K562 (cell line): ENCODE measurements around the gene IRS4. TPM values are rescaled to one million over a fixed set of nuclear protein-coding genes. Genes with fewer than 3 reads are reported as not detected.

Experiments
- ATAC-seq: fragments of 200-7000 bp; cut with Tn5 transposase; 3 replicates; pipeline ENCODE4 v1.9.1; 2020; ENCODE audit warnings: moderate library complexity
- BruUV-seq: library from RNA; stranded (reverse); fragments of 400-500 nt; replicated peaks from 2 replicates; lab custom pipeline; 2021; lab: Mats Ljungman, UMichigan
- CTCF ChIA-PET: fragments of 300-600 bp; formaldehyde crosslinking; extraction: SDS; loops from one replicate; lab custom pipeline; 2021; ENCODE audit warnings: low intra/inter-chr PET ratio; lab: Yijun Ruan, JAX
- POLR2A ChIA-PET: fragments of 300-600, 350-650 bp; sonication (Branson Sonifier 250); formaldehyde crosslinking; extraction: SDS; loops from one replicate; lab custom pipeline; 2021; ENCODE audit warnings: antibody characterized with exemption, inconsistent platforms; lab: Yijun Ruan, JAX
- DNase-seq, 4 experiments: peaks; one replicate each; pipeline versions ENCODE4 v3.0.0 to v3.0.0-alpha.2; 2011 to 2018; ENCODE audit warnings: low spot score in 3 of 4, mixed read lengths in 3 of 4; ENCODE audit errors: extremely low read depth in 1 of 4
- FAIRE-seq: peaks from 2 replicates; lab custom pipeline; 2011; peaks lifted over from hg19 to GRCh38; lab: Jason Lieb, UNC
- H2AFZ ChIP-seq: 2 replicates; pipeline ENCODE4 v1.6.0; 2011; ENCODE audit warnings: low read depth, low read length, control low read depth, inconsistent platforms
- H3K27ac ChIP-seq: fragments of 200-600 bp; 3 replicates; pipeline ENCODE4 v1.8.0; 2011; ENCODE audit warnings: low read depth, mild to moderate bottlenecking, control low read depth, inconsistent platforms, low read length, moderate library complexity, mixed read lengths; ENCODE audit errors: extremely low read depth
- H3K27me3 ChIP-seq, 2 experiments: fragments of 300-600 bp in 1 of 2; 2 replicates in 1 of 2; 3 replicates in 1 of 2; pipeline versions ENCODE4 v1.6.0 to v1.8.0; 2011; ENCODE audit warnings: inconsistent platforms in 2 of 2, low read length in 2 of 2, mild to moderate bottlenecking in 1 of 2, mixed read lengths in 1 of 2, moderate library complexity in 1 of 2; ENCODE audit not compliant: control insufficient read depth in 2 of 2, insufficient read depth in 2 of 2
- H3K36me3 ChIP-seq: fragments of 300-600 bp; 3 replicates; pipeline ENCODE4 v1.8.0; 2011; ENCODE audit warnings: mild to moderate bottlenecking, low read length, inconsistent platforms; ENCODE audit not compliant: control insufficient read depth, insufficient read depth
- H3K4me1 ChIP-seq, 2 experiments: fragments of 200-600 bp in 1 of 2; replicated peaks in 1 of 2; 2 replicates in 1 of 2; 3 replicates in 1 of 2; pipeline versions ENCODE4 v1.5.1 to v1.8.0; 2011; ENCODE audit warnings: inconsistent platforms in 2 of 2, low read length in 2 of 2, mild to moderate bottlenecking in 1 of 2, mixed read lengths in 1 of 2, moderate library complexity in 1 of 2; ENCODE audit not compliant: control insufficient read depth in 2 of 2, insufficient read depth in 2 of 2
- H3K4me2 ChIP-seq: 2 replicates; pipeline ENCODE4 v1.6.1; 2011; ENCODE audit warnings: low read length, control low read depth, inconsistent platforms, mixed read lengths; ENCODE audit not compliant: insufficient read depth
- H3K4me3 ChIP-seq: fragments of 200-600 bp; sonication (generic), shearing (Covaris generic); 2 replicates; pipeline ENCODE4 v1.5.1; 2016; ENCODE audit warnings: control low read depth, inconsistent platforms
- H3K79me2 ChIP-seq: fragments of 200-600 bp; 3 replicates; pipeline ENCODE4 v1.8.0; 2011; ENCODE audit warnings: low read length, inconsistent platforms; ENCODE audit not compliant: control insufficient read depth, insufficient read depth
- H3K9ac ChIP-seq, 2 experiments: 2 replicates each; pipeline versions ENCODE4 v1.6.0 to v1.6.1; 2011; ENCODE audit warnings: low read depth in 2 of 2, low read length in 2 of 2, control low read depth in 1 of 2, inconsistent platforms in 1 of 2, mild to moderate bottlenecking in 1 of 2, mixed read lengths in 1 of 2; ENCODE audit not compliant: insufficient read depth in 1 of 2
- H3K9me1 ChIP-seq: one replicate; pipeline ENCODE4 v1.6.0; 2011; ENCODE audit warnings: inconsistent platforms, mild to moderate bottlenecking, low read length, moderate library complexity; ENCODE audit not compliant: control insufficient read depth, insufficient read depth
- H3K9me3 ChIP-seq: replicated peaks from 2 replicates; pipeline ENCODE4 v1.5.1; 2011; ENCODE audit warnings: low read depth, low read length, inconsistent platforms; ENCODE audit not compliant: control insufficient read depth, insufficient read depth
- H4K20me1 ChIP-seq: replicated peaks from 2 replicates; pipeline ENCODE4 v1.6.1; 2011; ENCODE audit warnings: low read length, inconsistent platforms, mixed read lengths; ENCODE audit not compliant: control insufficient read depth, insufficient read depth
- BRF1 ChIP-seq: IDR thresholded peaks from 3 replicates; pipeline ENCODE4 v1.6.1; 2011; ENCODE audit warnings: borderline replicate concordance, mild to moderate bottlenecking; ENCODE audit not compliant: insufficient read length; ENCODE audit errors: extremely low read depth
- TCF7L2 ChIP-seq: fragments of 150-350 bp; IDR thresholded peaks from 2 replicates; pipeline ENCODE4 v1.6.1; 2016; ENCODE audit warnings: low read depth, mild to moderate bottlenecking, low read length, moderate library complexity
- ZBTB1 ChIP-seq: sonication (generic); formaldehyde crosslinking; IDR thresholded peaks from 2 replicates; pipeline ENCODE4 v1.8.1; 2023; ENCODE audit warnings: missing genetic modification reagents, low read depth, mild to moderate bottlenecking, borderline replicate concordance
- ZC3H11A ChIP-seq: IDR thresholded peaks from 2 replicates; pipeline ENCODE4 v1.6.1; 2012; ENCODE audit warnings: low read depth, low read length, improper control_type of control experiment
- ZNF146 ChIP-seq: IDR thresholded peaks from one replicate; pipeline ENCODE4 v1.6.1; 2018; ENCODE audit warnings: missing compliant biosample characterization; ENCODE audit not compliant: unreplicated experiment
- ZNF764 ChIP-seq: fragments of 250-450 bp; sonication (Bioruptor Pico); IDR thresholded peaks from 2 replicates; pipeline ENCODE4 v1.4.0; 2020; ENCODE audit warnings: low read depth, mild to moderate bottlenecking, moderate library complexity
- WGBS: fragments of 100-300 bp; shearing (Covaris generic); methylation state at CpG from one replicate; pipeline ENCODE4 v1.1.6; 2016; ENCODE audit warnings: low coverage, mixed read lengths; ENCODE audit not compliant: insufficient coverage; ENCODE audit errors: missing lambda C conversion rate; 5-methylcytosine and 5-hydroxymethylcytosine counted together
- in situ Hi-C: fragments of 300-500 bp; cut with MboI; formaldehyde crosslinking; loops from 4 replicates; pipeline ENCODE4 v1.15.0; 2018; ENCODE audit warnings: inconsistent platforms, mixed read lengths
- intact Hi-C: fragments of 100-400 bp; cut with micrococcal nuclease; formaldehyde crosslinking; loops from 2 replicates; pipeline ENCODE4 v1.14.2; 2022
- polyA plus RNA-seq, 8 experiments: library from polyadenylated mRNA; depleted of rRNA in 4 of 8; stranded (reverse) in 5 of 8; unstranded in 3 of 8; fragments of >200 nt; fragmentation: Nextera tagmentation in 2 of 8; fragmentation: Illumina TruSeq in 1 of 8; extraction: Ambion mirVana in 2 of 8; extraction: Trizol in 1 of 8; gene quantifications; 2 replicates each; pipeline versions ENCODE4 v1.2.1 to v1.2.3, GENCODE V29; 2011 to 2014; ENCODE audit warnings: inconsistent platforms in 1 of 8, missing spikeins in 1 of 8
- total RNA-seq, 7 experiments: library from RNA; depleted of rRNA in 6 of 7; stranded (reverse); fragments of >200 nt in 6 of 7; fragmentation: Illumina TruSeq in 2 of 7; extraction: Trizol in 2 of 7; gene quantifications; 2 replicates each; pipeline versions ENCODE4 v1.2.1 to v1.2.3, GENCODE V29; 2011 to 2021; ENCODE audit warnings: low replicate concordance in 1 of 7
- TF ChIP-seq, protein P1 (sequence below): sonication (generic); formaldehyde crosslinking; IDR thresholded peaks from 2 replicates; pipeline ENCODE4 v1.8.0; 2022; ENCODE audit warnings: mild to moderate bottlenecking, missing genetic modification reagents, borderline replicate concordance

IRS4 gene
- total and polyA plus RNA-seq, 9 of the 15 experiments (the other 6 are each of a cell fraction or from before 2014, with no cell fraction given): not detected

- TF ChIP-seq ZC3H11A (no peak), TCF7L2 (no peak)
Measured at GRCh38 chrX:108704839-108705238, 31.5 kb downstream of the IRS4 start (continued).

DNA sequence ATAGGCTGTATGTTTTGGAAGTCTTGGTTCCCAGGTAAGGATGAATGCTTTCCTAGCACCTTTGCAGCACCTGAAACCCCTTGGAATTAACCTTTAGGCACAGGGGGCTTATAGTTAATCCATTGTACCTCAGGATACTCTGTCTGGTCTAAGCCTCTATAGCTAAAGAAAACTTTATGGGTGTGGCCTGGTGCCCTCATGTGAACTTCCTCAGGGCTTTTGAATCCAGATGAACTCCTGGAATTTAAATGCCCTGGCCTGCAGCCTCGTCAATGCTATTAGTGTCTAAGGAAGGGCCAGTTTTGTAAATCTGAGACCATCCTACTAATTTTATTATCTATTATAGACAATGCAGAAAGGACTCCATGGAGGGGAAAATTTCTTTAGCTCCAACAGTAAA lies 33.8 kb downstream of the IRS4 start:
- Histone ChIP-seq H4K20me1 (no peaks in the 10 kb centered on the region), H3K9ac (no peak overlapping the region), H3K36me3 (no peaks in the 10 kb centered on the region), H3K4me2 (no peak overlapping the region), H2AFZ (no peak overlapping the region), H3K4me1 (no peaks in the 10 kb centered on the region), H3K4me3 (no peak overlapping the region), H3K79me2 (no peaks in the 10 kb centered on the region), H3K27me3 (no peaks in the 10 kb centered on the region), H3K27ac (no peak overlapping the region), H3K9me1 (no peaks in the 10 kb centered on the region), H3K9me3 (no peaks in the 10 kb centered on the region)
- ATAC-seq (no peak), DNase-seq (no peak), FAIRE-seq (no peak)
- in situ Hi-C loops (no loop called here), intact Hi-C loops (no loop called here)
- WGBS: 0% methylated on average over 1 of the region's 1 CpG
- ChIA-PET CTCF (no interaction called here), POLR2A (no interaction called here)
- no TSS peak for BruUV-seq
- TF ChIP-seq BRF1 (no peak), ZBTB1 (CRISPR knock-in tag) (no peak), ZNF146 (CRISPR knock-in tag) (no peak), ZNF764 (no peak)
- TF ChIP-seq, protein P1, sequence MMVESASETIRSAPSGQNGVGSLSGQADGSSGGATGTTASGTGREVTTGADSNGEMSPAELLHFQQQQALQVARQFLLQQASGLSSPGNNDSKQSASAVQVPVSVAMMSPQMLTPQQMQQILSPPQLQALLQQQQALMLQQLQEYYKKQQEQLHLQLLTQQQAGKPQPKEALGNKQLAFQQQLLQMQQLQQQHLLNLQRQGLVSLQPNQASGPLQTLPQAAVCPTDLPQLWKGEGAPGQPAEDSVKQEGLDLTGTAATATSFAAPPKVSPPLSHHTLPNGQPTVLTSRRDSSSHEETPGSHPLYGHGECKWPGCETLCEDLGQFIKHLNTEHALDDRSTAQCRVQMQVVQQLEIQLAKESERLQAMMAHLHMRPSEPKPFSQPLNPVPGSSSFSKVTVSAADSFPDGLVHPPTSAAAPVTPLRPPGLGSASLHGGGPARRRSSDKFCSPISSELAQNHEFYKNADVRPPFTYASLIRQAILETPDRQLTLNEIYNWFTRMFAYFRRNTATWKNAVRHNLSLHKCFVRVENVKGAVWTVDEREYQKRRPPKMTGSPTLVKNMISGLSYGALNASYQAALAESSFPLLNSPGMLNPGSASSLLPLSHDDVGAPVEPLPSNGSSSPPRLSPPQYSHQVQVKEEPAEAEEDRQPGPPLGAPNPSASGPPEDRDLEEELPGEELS (CRISPR knock-in tag): no peak
